Breast epithelium (tissue), 3 donors: ENCODE data around the gene SHANK2.

Experiments
- CTCF ChIP-seq, 3 donors: fragments of 450-650 bp; IDR thresholded peaks; one replicate each; pipeline ENCODE4 v1.5.1; 2016 to 2017; ENCODE audit warnings: antibody characterized with exemption in 3 of 3, mild to moderate bottlenecking in 3 of 3, moderate library complexity in 3 of 3
- POLR2A ChIP-seq: fragments of 450-650 bp; IDR thresholded peaks from one replicate; pipeline ENCODE4 v1.6.1; 2016; ENCODE audit warnings: antibody characterized with exemption, mild to moderate bottlenecking, moderate library complexity
- POLR2AphosphoS5 ChIP-seq, 3 donors: sonication (generic); formaldehyde crosslinking; IDR thresholded peaks; one replicate each; pipeline ENCODE4 v1.6.1; 2017; ENCODE audit warnings: antibody characterized with exemption in 3 of 3

GRCh38 chr11:71263386-71263785 is 11.0 kb upstream of the SHANK2 start:
- TF ChIP-seq POLR2A = no peak
- no peak for TF ChIP-seq CTCF (IDR thresholded peaks at IDR 0.05)
- no peak for TF ChIP-seq POLR2AphosphoS5 (IDR thresholded peaks at IDR 0.05)
